ENCODE data around the gene ROR1.

The ROR1 gene

DNA sequence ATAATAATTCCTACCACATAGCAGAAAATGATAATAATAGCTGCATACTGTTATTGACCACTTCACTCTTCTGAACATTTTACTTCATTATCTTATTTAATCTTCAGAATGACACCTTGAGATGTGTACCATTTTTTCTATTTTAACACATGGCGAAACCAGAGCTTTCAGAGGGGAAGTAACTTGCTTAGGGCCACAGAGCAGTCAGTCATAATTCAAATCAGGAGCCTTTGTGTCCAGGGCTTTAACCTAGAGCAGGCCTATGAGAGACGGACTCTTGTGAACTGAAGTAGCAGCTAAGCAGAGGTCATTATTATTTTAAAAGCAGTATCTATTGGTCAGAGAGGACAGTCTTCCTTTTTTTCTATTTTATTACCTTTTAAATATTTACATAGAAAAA lies 114.0 kb downstream of the ROR1 start:
- CTCF ChIA-PET: interaction anchor here (1.0 kb wide), 1 partner anchor 196 kb away, joined by 3 read pairs; no protein-coding TSS in a partner anchor
- TF ChIP-seq, protein P1, sequence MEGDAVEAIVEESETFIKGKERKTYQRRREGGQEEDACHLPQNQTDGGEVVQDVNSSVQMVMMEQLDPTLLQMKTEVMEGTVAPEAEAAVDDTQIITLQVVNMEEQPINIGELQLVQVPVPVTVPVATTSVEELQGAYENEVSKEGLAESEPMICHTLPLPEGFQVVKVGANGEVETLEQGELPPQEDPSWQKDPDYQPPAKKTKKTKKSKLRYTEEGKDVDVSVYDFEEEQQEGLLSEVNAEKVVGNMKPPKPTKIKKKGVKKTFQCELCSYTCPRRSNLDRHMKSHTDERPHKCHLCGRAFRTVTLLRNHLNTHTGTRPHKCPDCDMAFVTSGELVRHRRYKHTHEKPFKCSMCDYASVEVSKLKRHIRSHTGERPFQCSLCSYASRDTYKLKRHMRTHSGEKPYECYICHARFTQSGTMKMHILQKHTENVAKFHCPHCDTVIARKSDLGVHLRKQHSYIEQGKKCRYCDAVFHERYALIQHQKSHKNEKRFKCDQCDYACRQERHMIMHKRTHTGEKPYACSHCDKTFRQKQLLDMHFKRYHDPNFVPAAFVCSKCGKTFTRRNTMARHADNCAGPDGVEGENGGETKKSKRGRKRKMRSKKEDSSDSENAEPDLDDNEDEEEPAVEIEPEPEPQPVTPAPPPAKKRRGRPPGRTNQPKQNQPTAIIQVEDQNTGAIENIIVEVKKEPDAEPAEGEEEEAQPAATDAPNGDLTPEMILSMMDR (IDR thresholded peaks at IDR 0.05; ENCODE audit: insufficient read depth, low read length, missing control alignments): no peak
- H3K4me3 ChIP-seq (ENCODE audit: low read depth, low read length): no peak overlapping the region
- POLR2A ChIA-PET: no interaction called here
- DNase-seq (ENCODE audit: low read depth, low spot score): no peak

DNA sequence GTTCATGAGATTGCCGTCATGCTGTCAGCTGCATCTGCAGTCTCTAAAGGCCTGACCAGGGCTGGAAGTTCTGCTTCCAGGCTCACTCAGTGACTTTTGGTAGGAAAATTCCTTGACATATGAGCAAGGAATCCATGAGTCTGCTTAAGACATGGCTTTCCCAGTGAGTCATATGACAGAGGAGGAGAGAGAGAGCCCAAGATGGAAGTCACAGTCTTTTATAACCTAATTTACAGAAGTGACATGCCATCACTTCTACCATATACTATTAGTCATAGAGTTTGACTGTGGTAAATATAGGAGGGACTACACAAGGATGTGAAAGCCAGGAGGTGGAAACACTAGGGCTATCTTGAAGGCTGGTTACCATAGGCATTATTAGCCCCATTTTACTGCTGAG lies 115.2 kb downstream of the ROR1 start:
- peak; percentile 90 for DNase-seq (ENCODE audit: low read depth, low spot score)
- H3K4me3 ChIP-seq (ENCODE audit: low read depth, low read length): no peak overlapping the region
- CTCF ChIA-PET: interaction anchor here (1.0 to 1.2 kb wide), 3 partner anchors 12 to 197 kb away, joined by 3 to 5 read pairs (median 3); no protein-coding TSS in a partner anchor
- TF ChIP-seq, protein P1 (IDR thresholded peaks at IDR 0.05; ENCODE audit: insufficient read depth, low read length, missing control alignments): no peak
- POLR2A ChIA-PET: no interaction called here

DNA sequence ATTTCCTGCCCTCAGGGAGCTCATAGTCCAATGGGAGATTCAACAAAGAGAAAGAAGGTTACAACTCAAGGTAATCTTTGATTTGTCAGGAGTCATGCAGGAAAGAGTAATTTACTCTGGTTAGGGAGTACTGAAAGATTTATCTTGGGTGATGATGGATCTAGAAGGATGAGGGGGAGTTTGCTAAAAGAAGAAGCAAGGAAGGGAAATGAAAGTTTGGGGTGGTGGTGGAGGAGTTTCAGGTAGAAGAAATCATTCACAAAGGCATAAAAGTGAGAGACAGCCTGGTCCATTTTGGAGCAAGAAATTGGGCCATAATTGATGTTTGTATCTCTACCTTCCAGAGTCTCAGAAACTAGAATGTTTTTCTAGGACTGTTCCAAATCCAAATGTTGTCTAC lies 116.7 kb downstream of the ROR1 start:
- no peak for DNase-seq (ENCODE audit: low read depth, low spot score)
- no peak overlapping the region for H3K4me3 ChIP-seq (ENCODE audit: low read depth, low read length)
- TF ChIP-seq, protein P1 (IDR thresholded peaks at IDR 0.05; ENCODE audit: insufficient read depth, low read length, missing control alignments): no peak
- ChIA-PET CTCF (interaction anchor here (1.0 to 1.1 kb wide), 2 partner anchors 198 to 221 kb away, joined by 3 read pairs; no protein-coding TSS in a partner anchor), POLR2A (no interaction called here)

DNA sequence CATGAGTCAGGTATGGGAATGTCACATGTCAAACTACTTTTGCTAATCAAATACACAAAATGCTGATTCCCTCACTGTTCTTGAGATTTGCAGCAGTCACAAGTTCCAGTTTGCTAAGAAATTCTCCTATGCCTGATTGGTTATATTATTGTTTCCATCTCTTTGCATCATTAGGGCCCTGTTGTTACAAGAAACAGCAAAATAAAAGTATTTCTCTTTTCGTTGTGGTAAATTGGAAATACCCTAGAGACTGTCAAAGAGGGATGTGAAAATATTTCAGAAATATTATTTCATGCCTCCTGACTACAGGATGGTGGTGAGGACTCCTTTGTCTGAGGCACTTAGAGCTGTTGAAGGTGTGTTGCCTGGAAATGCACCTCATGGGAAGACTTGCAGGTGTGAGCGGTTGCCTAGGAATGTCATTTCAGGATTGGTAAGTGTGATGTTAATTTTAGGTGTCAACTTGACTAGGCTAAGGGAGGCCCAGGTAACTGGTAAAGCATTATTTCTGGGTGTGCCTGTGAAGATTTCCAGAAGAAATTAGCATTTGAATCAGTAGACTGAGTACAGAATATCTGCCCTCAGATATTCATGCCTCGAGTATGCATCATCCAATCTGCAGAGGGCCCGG lies 117.4 kb downstream of the ROR1 start:
- no peak for DNase-seq (ENCODE audit: low read depth, low spot score)
- ChIA-PET POLR2A (no interaction called here), CTCF (interaction anchor here (1.1 kb wide), 1 partner anchor 221 kb away, joined by 3 read pairs; no protein-coding TSS in a partner anchor)
- TF ChIP-seq, protein P1 (IDR thresholded peaks at IDR 0.05; ENCODE audit: insufficient read depth, low read length, missing control alignments): no peak
- no peak overlapping the region for H3K4me3 ChIP-seq (ENCODE audit: low read depth, low read length)

DNA sequence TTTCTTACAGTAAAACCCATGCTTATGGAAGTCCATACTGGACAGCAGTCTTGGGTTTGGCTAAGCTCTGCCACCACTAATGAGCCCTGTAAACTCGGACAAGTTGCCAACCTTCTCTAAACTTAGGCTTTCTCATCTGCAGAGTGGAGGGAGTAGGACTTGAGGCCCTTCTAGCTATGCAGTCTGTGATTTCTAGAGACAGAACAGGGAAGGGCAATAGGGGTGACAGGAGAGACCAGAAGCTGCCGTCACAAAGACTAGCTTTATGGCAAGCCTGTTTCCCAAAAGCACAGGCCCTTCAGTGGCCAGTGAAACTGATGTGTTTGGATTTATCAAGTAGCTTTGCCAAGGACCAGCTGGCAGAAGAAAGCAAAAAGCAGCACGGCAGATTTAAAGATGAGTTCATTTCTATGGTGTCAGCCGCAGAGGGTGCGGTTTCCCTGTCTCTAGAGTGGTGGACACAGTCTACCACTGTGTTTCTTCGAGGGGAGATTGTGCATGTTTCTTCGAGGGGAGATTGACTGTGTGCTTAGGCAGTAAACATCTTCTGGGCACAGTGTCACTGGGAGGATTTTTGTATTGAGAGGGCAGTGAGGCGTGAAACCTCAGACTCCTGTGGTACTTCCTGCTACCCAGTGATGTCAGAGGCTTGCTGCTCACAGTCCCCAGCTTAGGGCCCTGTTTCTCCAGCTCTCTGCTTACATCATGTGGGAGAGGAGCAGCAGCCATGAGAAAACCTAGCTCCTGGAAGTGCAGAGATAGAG lies 119.0 kb downstream of the ROR1 start:
- TF ChIP-seq, protein P1 (IDR thresholded peaks at IDR 0.05; ENCODE audit: insufficient read depth, low read length, missing control alignments): no peak
- POLR2A ChIA-PET: no interaction called here
- CTCF ChIA-PET: interaction anchor here (0.9 to 1.6 kb wide), 7 partner anchors 13 to 245 kb away, joined by 3 to 6 read pairs (median 4); partner anchors contain the start of gene ROR1
- no peak overlapping the region for H3K4me3 ChIP-seq (ENCODE audit: low read depth, low read length)
- no peak for DNase-seq (ENCODE audit: low read depth, low spot score)

DNA sequence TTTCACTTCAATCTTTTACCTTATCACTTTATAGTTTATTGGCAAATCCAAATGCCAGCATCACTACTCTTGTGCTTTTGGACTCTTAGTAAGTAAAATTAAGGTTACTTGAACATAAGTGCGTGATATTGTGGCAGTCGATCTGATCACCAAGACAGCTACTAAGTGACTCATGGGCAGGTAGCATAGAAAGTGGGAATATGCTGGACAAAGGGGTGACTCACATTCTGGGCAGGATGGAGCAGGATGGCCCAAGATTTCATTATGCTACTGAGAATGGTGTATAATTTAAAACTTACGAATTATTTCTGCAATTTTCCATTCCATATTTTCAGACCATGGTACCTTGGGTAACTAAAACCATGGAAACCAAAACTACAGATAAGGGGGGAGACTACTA lies 120.2 kb downstream of the ROR1 start:
- TF ChIP-seq, protein P1 (IDR thresholded peaks at IDR 0.05; ENCODE audit: insufficient read depth, low read length, missing control alignments): no peak
- CTCF ChIA-PET: interaction anchor here (1.6 kb wide), 1 partner anchor 19 kb away, joined by 6 read pairs; no protein-coding TSS in a partner anchor
- POLR2A ChIA-PET: no interaction called here
- no peak for DNase-seq (ENCODE audit: low read depth, low spot score)
- H3K4me3 ChIP-seq (ENCODE audit: low read depth, low read length): no peak overlapping the region

Data from AG04449 (cell line).